CD4-positive, alpha-beta T cell (primary cell): ENCODE measurements around the gene GJB5. TPM values are rescaled to one million over a fixed set of nuclear protein-coding genes. Genes with fewer than 3 reads are reported as not detected.

Experiments
- ATAC-seq: fragments of 200-7000 bp; cut with Tn5 transposase; one replicate; pipeline ENCODE4 v1.10.0; 2022; ENCODE audit warnings: mild to moderate bottlenecking; ENCODE audit not compliant: poor library complexity
- CTCF ChIA-PET: fragments of 350-600 bp; sonication (Branson Sonifier 250); formaldehyde crosslinking; loops from one replicate; lab custom pipeline; 2021; ENCODE audit warnings: antibody characterized with exemption, inconsistent platforms; lab: Charles Lee
- POLR2A ChIA-PET: fragments of 350-600 bp; sonication (Branson Sonifier 250); formaldehyde crosslinking; loops from one replicate; lab custom pipeline; 2021; ENCODE audit warnings: antibody characterized with exemption, inconsistent platforms; lab: Charles Lee
- DNase-seq, 14 experiments: peaks; one replicate each; pipeline ENCODE4 v3.0.0-alpha.2; 2013 to 2020; ENCODE audit warnings: mixed read lengths in 2 of 14
- H3K27ac ChIP-seq, 2 donors: one replicate each; pipeline versions ENCODE4 v1.5.1 to v1.7.0; 2013; ENCODE audit warnings: low read length in 2 of 2, low read depth in 1 of 2, mild to moderate bottlenecking in 1 of 2
- H3K27me3 ChIP-seq, 2 experiments: 1 replicate in 1 of 2; 2 replicates in 1 of 2; pipeline versions ENCODE4 v1.6.1 to v1.7.0; 2013; ENCODE audit warnings: low read length in 2 of 2, control low read depth in 1 of 2, mild to moderate bottlenecking in 1 of 2, moderate library complexity in 1 of 2; ENCODE audit not compliant: insufficient read depth in 2 of 2, control insufficient read depth in 1 of 2
- H3K36me3 ChIP-seq: one replicate; pipeline ENCODE4 v1.6.1; 2013; ENCODE audit warnings: low read length, control low read depth; ENCODE audit not compliant: insufficient read depth
- H3K4me1 ChIP-seq: one replicate; pipeline ENCODE4 v1.6.1; 2013; ENCODE audit warnings: low read length, control low read depth; ENCODE audit not compliant: insufficient read depth
- H3K4me3 ChIP-seq: one replicate; pipeline ENCODE4 v1.5.1; 2013; ENCODE audit warnings: mild to moderate bottlenecking, low read length, moderate library complexity
- H3K9me3 ChIP-seq, 2 experiments: 1 replicate in 1 of 2; 2 replicates in 1 of 2; pipeline versions ENCODE4 v1.6.1 to v1.7.0; 2013; ENCODE audit warnings: low read length in 2 of 2, mild to moderate bottlenecking in 2 of 2, control low read depth in 1 of 2, moderate library complexity in 1 of 2; ENCODE audit not compliant: control insufficient read depth in 1 of 2, insufficient read depth in 1 of 2
- H3K27ac Mint-ChIP-seq: one replicate; pipeline ENCODE4 v1.8.0; 2020; ENCODE audit warnings: mixed read lengths
- H3K27me3 Mint-ChIP-seq: one replicate; pipeline ENCODE4 v1.8.0; 2021; ENCODE audit warnings: mixed read lengths
- H3K36me3 Mint-ChIP-seq: one replicate; pipeline ENCODE4 v1.8.0; 2021; ENCODE audit warnings: low read depth, mixed read lengths
- H3K4me1 Mint-ChIP-seq: one replicate; pipeline ENCODE4 v1.8.0; 2021; ENCODE audit warnings: low read depth, mixed read lengths
- H3K4me3 Mint-ChIP-seq: one replicate; pipeline ENCODE4 v1.8.0; 2020; ENCODE audit warnings: mild to moderate bottlenecking, mixed read lengths
- H3K9me3 Mint-ChIP-seq: one replicate; pipeline ENCODE4 v1.8.0; 2020; ENCODE audit warnings: mixed read lengths
- CTCF ChIP-seq: fragments of 200-600 bp; IDR thresholded peaks from one replicate; pipeline ENCODE4 v1.8.0; 2022; ENCODE audit warnings: antibody characterized with exemption, mild to moderate bottlenecking
- intact Hi-C, 2 experiments: fragments of 100-400 bp; cut with DNase I in 1 of 2; cut with micrococcal nuclease in 1 of 2; formaldehyde crosslinking; loops; one replicate each; pipeline versions ENCODE4 v1.15.1 to v1.9.0; 2023 to 2025; cut with DNase I, micrococcal nuclease
- total RNA-seq, 174 experiments: library from RNA in 2 of 174; stranded (reverse) in 2 of 174; gene quantifications; one replicate each; pipeline ENCODE4 v1.2.3 and lab custom pipeline; 2021 to 2026

GJB5 gene
- total RNA-seq, 2 experiments from 2014 or later: not detected

GRCh38 chr1:34806396-34806795, 51.5 kb downstream of the GJB5 start:
- Histone ChIP-seq H3K4me1 (no peaks in the 10 kb centered on the region), H3K27ac (no peak overlapping the region), H3K36me3 (no peaks in the 10 kb centered on the region), H3K27me3 (no peaks in the 10 kb centered on the region), H3K9me3 (peaks cover 0 to 3% of the 10 kb centered on the region in 2 experiments), H3K4me3 (no peak overlapping the region)
- Mint-ChIP-seq H3K27ac (no peak overlapping the region), H3K4me3 (no peak overlapping the region), H3K9me3 (peaks cover 11% of the 10 kb centered on the region), H3K4me1 (no peaks in the 10 kb centered on the region), H3K36me3 (peaks cover 8% of the 10 kb centered on the region), H3K27me3 (no peaks in the 10 kb centered on the region)
- POLR2A ChIA-PET: no interaction called here
- ATAC-seq: no peak
- DNase-seq: no peak
- intact Hi-C loops: no loop called here
- no peak for TF ChIP-seq CTCF
- CTCF ChIA-PET: no interaction called here

Other genes with a start within 250 kb of the GJB5 start
- gene GJB4, start 4.7 kb downstream of the GJB5 start, total RNA-seq: not detected
- gene GJB3, start 26.2 kb downstream of the GJB5 start, total RNA-seq: not detected
- not detected for gene GJA4, start 38.0 kb downstream of the GJB5 start, total RNA-seq
- 10 to 100 TPM; 43.0 to 44.6 TPM for gene SMIM12, start 104.7 kb downstream of the GJB5 start, total RNA-seq
- gene DLGAP3, start 174.6 kb downstream of the GJB5 start, total RNA-seq: under 1 TPM; 0.34 to 0.44 TPM
- gene TMEM35B, start 230.3 kb downstream of the GJB5 start, total RNA-seq: 1 to 10 TPM in 1 of 2 experiments, under 1 TPM in 1; 0.85 to 2.3 TPM